GM18508 (cell line): ENCODE results near the gene ZNF750.

Source experiments
- ATAC-seq: cut with Tn5 transposase; IDR thresholded peaks from one replicate; pipeline ENCODE4 v1.9.1; 2021; ENCODE audit warnings: moderate number of reproducible peaks; ENCODE audit not compliant: insufficient read depth, unreplicated experiment

Gene ZNF750

GRCh38 chr17:82779541-82779940 lies 60.3 kb downstream of the ZNF750 start:
- no peak for ATAC-seq
